ENCODE results near the gene CHST10. TPM values are rescaled to one million over a fixed set of nuclear protein-coding genes. Genes with fewer than 3 reads are reported as not detected.

CHST10 gene
- total and polyA plus RNA-seq, 11 donors: 5.8 to 14.1 (median 8.8) TPM

GRCh38 chr2:100422320-100423055 lies 5.0 kb upstream of the CHST10 start:
- DNase-seq: no peak
- no peaks in the 10 kb centered on the region for H3K9me3 ChIP-seq
- no peak overlapping the region for H3K27ac ChIP-seq
- peak in 3 of 4 donors; percentile 56 to 61 (median 58) for ATAC-seq
- H3K36me3 ChIP-seq: no peaks in the 10 kb centered on the region
- no peaks in the 10 kb centered on the region for H3K27me3 ChIP-seq
- intact Hi-C loops (cut with DNase I): loop anchor here in 2 of 10 donors (5.0 to 10.0 kb wide), 2 partner anchors 140 to 142 kb away; partner anchors contain the start of gene PDCL3 (in 2 of the 2)
- no peak for TF ChIP-seq POLR2A (IDR thresholded peaks at IDR 0.05)
- TF ChIP-seq CTCF (IDR thresholded peaks at IDR 0.05): peak in 11 of 12 donors; percentile 24 to 59 (median 38)
- WGBS, 4 donors: 83 to 89% (median 86%) methylated on average over 4 of the region's 4 CpGs
- H3K4me1 ChIP-seq: peaks cover 0 to 6% (median 0%) of the 10 kb centered on the region in 12 donors
- no peak overlapping the region for H3K4me3 ChIP-seq

- 43 to 66% (median 60%) methylated on average over 3 of the region's 3 CpGs for WGBS, 4 donors
These were observed 2.4 kb upstream of the CHST10 start for GRCh38 chr2:100419915-100420314.

GRCh38 chr2:100418406-100418962 lies 1.0 kb upstream of the CHST10 start:
- intact Hi-C loops (cut with DNase I): loop anchor here in 6 of 10 donors (5.0 to 10.0 kb wide), 3 partner anchors 144 to 566 kb away; partner anchors contain the start of gene PDCL3 (in 5 of the 6)

More at GRCh38 chr2:100419915-100420314, 2.4 kb upstream of the CHST10 start:
- ATAC-seq (no peak), DNase-seq (no peak)
- no peaks in the 10 kb centered on the region for H3K27me3 ChIP-seq
- no peak for TF ChIP-seq CTCF (IDR thresholded peaks at IDR 0.05)
- no peak for TF ChIP-seq POLR2A (IDR thresholded peaks at IDR 0.05)
- H3K4me1 ChIP-seq: peaks cover 0 to 22% (median 12%) of the 10 kb centered on the region in 12 donors
- H3K36me3 ChIP-seq: no peaks in the 10 kb centered on the region
- no peak overlapping the region for H3K27ac ChIP-seq
- intact Hi-C loops (cut with DNase I): loop anchor here in 8 of 10 donors (5.0 to 10.0 kb wide), 3 partner anchors 142 to 565 kb away; partner anchors contain the start of gene PDCL3 (in 7 of the 8)
- no peaks in the 10 kb centered on the region for H3K9me3 ChIP-seq
- H3K4me3 ChIP-seq: no peak overlapping the region

More at GRCh38 chr2:100418406-100418962, 1.0 kb upstream of the CHST10 start:
- no peak for TF ChIP-seq CTCF (IDR thresholded peaks at IDR 0.05)
- TF ChIP-seq POLR2A (IDR thresholded peaks at IDR 0.05): no peak
- H3K36me3 ChIP-seq: peaks cover 0 to 14% (median 0%) of the 10 kb centered on the region in 9 donors
- DNase-seq (no peak), ATAC-seq (no peak)
- no peaks in the 10 kb centered on the region for H3K9me3 ChIP-seq
- H3K4me3 ChIP-seq: no peak overlapping the region
- peaks cover 0 to 22% (median 12%) of the 10 kb centered on the region in 12 donors for H3K4me1 ChIP-seq
- no peak overlapping the region for H3K27ac ChIP-seq
- WGBS, 4 donors: 91 to 93% (median 92%) methylated on average over 12 of the region's 12 CpGs
- H3K27me3 ChIP-seq: no peaks in the 10 kb centered on the region

All from heart left ventricle (tissue), 16 donors.